ENCODE data around the gene PRKAG2. TPM values are rescaled to one million over a fixed set of nuclear protein-coding genes. Genes with fewer than 3 reads are reported as not detected.

Gene PRKAG2
- total and polyA plus RNA-seq, 2 of the 8 experiments (the other 6 are each of a cell fraction or from before 2014, with no cell fraction given): 7.5 to 18.1 TPM

DNA sequence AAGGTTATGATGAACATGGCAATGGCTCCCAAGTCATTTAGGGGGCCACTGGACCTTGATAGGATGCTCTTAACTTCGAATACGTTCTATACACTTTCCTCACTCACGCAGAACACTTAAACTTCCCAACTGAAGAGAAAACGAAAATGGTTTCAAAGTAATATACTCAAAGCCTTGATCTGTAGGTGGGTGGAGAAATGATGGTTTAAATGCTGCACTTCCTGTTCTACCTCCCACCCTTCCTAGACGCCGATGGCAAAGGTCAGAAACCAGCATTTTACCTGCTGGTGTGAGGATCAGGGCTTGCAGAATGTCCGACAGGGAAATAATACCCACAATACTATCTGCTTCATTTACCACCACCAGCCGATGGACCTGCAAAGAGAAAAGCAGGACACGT, 316.7 kb downstream of the PRKAG2 start (continued):
- TF ChIP-seq ZNF274 (IDR thresholded peaks at IDR 0.05; ENCODE audit: borderline replicate concordance, extremely low read depth, low read length): no peak

All from H1 (cell line).